GM19099 (cell line): Measurements from ENCODE around the gene BCAR1.
A peak's percentile ranks its signal among the peaks of the same experiment; 100 is the strongest.

Experiments
- POLR2A ChIP-seq: IDR thresholded peaks from 3 replicates; pipeline ENCODE4 v1.6.1; 2011; ENCODE audit warnings: low read depth; ENCODE audit not compliant: insufficient read length; ENCODE audit errors: extremely low read depth

Gene BCAR1

GRCh38 chr16:75280331-75280804 is 28.9 kb upstream of the BCAR1 start:
- no peak for TF ChIP-seq POLR2A

- no peak for TF ChIP-seq POLR2A
Observed at GRCh38 chr16:75279305-75279704, 27.9 kb upstream of the BCAR1 start.

- no peak for TF ChIP-seq POLR2A
Observed at GRCh38 chr16:75273054-75273925, 21.9 kb upstream of the BCAR1 start.

- TF ChIP-seq POLR2A = no peak
Observed at GRCh38 chr16:75272097-75272551, 20.7 kb upstream of the BCAR1 start.

GRCh38 chr16:75271441-75272096 is 20.1 kb upstream of the BCAR1 start:
- no peak for TF ChIP-seq POLR2A

GRCh38 chr16:75267631-75268264 is 16.3 kb upstream of the BCAR1 start:
- TF ChIP-seq POLR2A = no peak

GRCh38 chr16:75266738-75267630 is 15.6 kb upstream of the BCAR1 start:
- no peak for TF ChIP-seq POLR2A

- peak; percentile 37 for TF ChIP-seq POLR2A
Observed at GRCh38 chr16:75265911-75266701, 14.7 kb upstream of the BCAR1 start.

GRCh38 chr16:75264999-75265910 is 13.8 kb upstream of the BCAR1 start:
- TF ChIP-seq POLR2A = no peak

GRCh38 chr16:75264457-75264998 is 13.1 kb upstream of the BCAR1 start:
- no peak for TF ChIP-seq POLR2A

- TF ChIP-seq POLR2A = no peak
Observed at GRCh38 chr16:75263963-75264445, 12.6 kb upstream of the BCAR1 start.

GRCh38 chr16:75263291-75263962 is 12.0 kb upstream of the BCAR1 start:
- no peak for TF ChIP-seq POLR2A
